Fibroblast of pulmonary artery (primary cell): ENCODE results near the gene ZNF496.
A peak's percentile ranks its signal among the peaks of the same experiment; 100 is the strongest.

Experiments
- DNase-seq: peaks from one replicate; pipeline ENCODE4 v3.0.0-alpha.2; 2010; ENCODE audit warnings: low read depth
- H3K4me3 ChIP-seq: replicated peaks from 2 replicates; pipeline ENCODE4 v1.5.1; 2011; ENCODE audit warnings: low read depth, mild to moderate bottlenecking, control low read depth, low read length, moderate library complexity
- TF ChIP-seq, protein P1 (sequence below): IDR thresholded peaks from 2 replicates; pipeline ENCODE4 v1.5.1; 2011; ENCODE audit warnings: mild to moderate bottlenecking, control low read depth, low read length, inconsistent platforms; ENCODE audit errors: missing control alignments

Gene ZNF496

GRCh38 chr1:247299723-247300381 is 31.8 kb downstream of the ZNF496 start:
- no peak overlapping the region for H3K4me3 ChIP-seq
- TF ChIP-seq, protein P1, sequence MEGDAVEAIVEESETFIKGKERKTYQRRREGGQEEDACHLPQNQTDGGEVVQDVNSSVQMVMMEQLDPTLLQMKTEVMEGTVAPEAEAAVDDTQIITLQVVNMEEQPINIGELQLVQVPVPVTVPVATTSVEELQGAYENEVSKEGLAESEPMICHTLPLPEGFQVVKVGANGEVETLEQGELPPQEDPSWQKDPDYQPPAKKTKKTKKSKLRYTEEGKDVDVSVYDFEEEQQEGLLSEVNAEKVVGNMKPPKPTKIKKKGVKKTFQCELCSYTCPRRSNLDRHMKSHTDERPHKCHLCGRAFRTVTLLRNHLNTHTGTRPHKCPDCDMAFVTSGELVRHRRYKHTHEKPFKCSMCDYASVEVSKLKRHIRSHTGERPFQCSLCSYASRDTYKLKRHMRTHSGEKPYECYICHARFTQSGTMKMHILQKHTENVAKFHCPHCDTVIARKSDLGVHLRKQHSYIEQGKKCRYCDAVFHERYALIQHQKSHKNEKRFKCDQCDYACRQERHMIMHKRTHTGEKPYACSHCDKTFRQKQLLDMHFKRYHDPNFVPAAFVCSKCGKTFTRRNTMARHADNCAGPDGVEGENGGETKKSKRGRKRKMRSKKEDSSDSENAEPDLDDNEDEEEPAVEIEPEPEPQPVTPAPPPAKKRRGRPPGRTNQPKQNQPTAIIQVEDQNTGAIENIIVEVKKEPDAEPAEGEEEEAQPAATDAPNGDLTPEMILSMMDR: no peak
- no peak for DNase-seq

- TF ChIP-seq, protein P1: no peak
- no peak overlapping the region for H3K4me3 ChIP-seq
- no peak for DNase-seq
Observed at GRCh38 chr1:247298701-247299100, 33.0 kb downstream of the ZNF496 start.

DNA sequence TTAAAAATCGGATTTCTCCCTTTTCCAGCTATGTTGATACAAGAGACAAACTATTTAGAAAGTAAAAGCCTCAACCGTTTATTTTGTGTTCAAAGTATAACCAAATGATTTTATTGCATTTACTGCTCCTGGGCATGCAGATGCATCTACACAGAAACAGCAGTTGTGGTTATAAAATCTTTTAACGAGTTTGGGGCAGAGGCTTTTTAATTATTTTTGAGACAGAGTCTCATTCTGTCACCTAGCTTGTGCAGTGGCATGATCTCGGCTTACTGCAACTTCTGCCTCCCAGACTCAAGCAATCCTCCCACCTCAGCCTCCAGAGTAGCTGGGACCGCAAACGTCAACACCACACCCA is 33.6 kb downstream of the ZNF496 start:
- TF ChIP-seq, protein P1: no peak
- no peak overlapping the region for H3K4me3 ChIP-seq
- DNase-seq: no peak

GRCh38 chr1:247297263-247298123 is 34.2 kb downstream of the ZNF496 start:
- no peak for DNase-seq
- no peak overlapping the region for H3K4me3 ChIP-seq
- TF ChIP-seq, protein P1: no peak

GRCh38 chr1:247296599-247297180 is 35.0 kb downstream of the ZNF496 start:
- TF ChIP-seq, protein P1: no peak

GRCh38 chr1:247295746-247296145 is 35.9 kb downstream of the ZNF496 start:
- TF ChIP-seq, protein P1: no peak
- DNase-seq: peak; percentile 27
- no peak overlapping the region for H3K4me3 ChIP-seq

More at GRCh38 chr1:247296599-247297180, 35.0 kb downstream of the ZNF496 start:
- DNase-seq: no peak
- no peak overlapping the region for H3K4me3 ChIP-seq
